Muscle of leg (tissue), 11 donors: ENCODE measurements around the gene TSPAN4. TPM values are rescaled to one million over a fixed set of nuclear protein-coding genes. Genes with fewer than 3 reads are reported as not detected.

Experiments used
- DNase-seq: peaks from one replicate; pipeline ENCODE4 v3.0.0; 2013
- H3K27ac ChIP-seq: one replicate; pipeline ENCODE4 v1.5.1; 2013; ENCODE audit warnings: mild to moderate bottlenecking, low read length, control low read depth
- H3K27me3 ChIP-seq: one replicate; pipeline ENCODE4 v1.6.1; 2013; ENCODE audit warnings: low read length; ENCODE audit not compliant: control insufficient read depth, insufficient read depth
- H3K36me3 ChIP-seq: one replicate; pipeline ENCODE4 v1.6.1; 2013; ENCODE audit warnings: low read length; ENCODE audit not compliant: control insufficient read depth, insufficient read depth
- H3K4me1 ChIP-seq: one replicate; pipeline ENCODE4 v1.6.1; 2013; ENCODE audit warnings: low read length; ENCODE audit not compliant: control insufficient read depth, insufficient read depth
- H3K4me3 ChIP-seq: one replicate; pipeline ENCODE4 v1.5.1; 2013; ENCODE audit warnings: low read length, control low read depth
- H3K9me3 ChIP-seq: replicated peaks from 2 replicates; pipeline ENCODE4 v1.6.1; 2013; ENCODE audit warnings: low read depth, low read length; ENCODE audit not compliant: control insufficient read depth
- WGBS: methylation state at CpG from one replicate; pipeline ENCODE4 v1.1.5; 2013; ENCODE audit warnings: missing lambda C conversion rate; ENCODE audit not compliant: insufficient coverage; 5-methylcytosine and 5-hydroxymethylcytosine counted together
- polyA plus RNA-seq, 8 donors: library from polyadenylated mRNA; unstranded; fragments of 120-200 nt; gene quantifications; one replicate each; pipeline versions ENCODE4 v1.2.1 to v1.2.3, GENCODE V29; 2013; ENCODE audit warnings: inconsistent platforms in 1 of 8, low replicate concordance in 1 of 8; ENCODE audit not compliant: insufficient read length in 8 of 8, insufficient read depth in 1 of 8
- total RNA-seq: library from RNA; stranded (reverse); fragments of 120-200 nt; gene quantifications from one replicate; pipeline ENCODE4 v1.2.4, GENCODE V29; 2013

The TSPAN4 gene
- total and polyA plus RNA-seq, 9 donors, result 48.0 to 75.9 (median 63.3) TPM

GRCh38 chr11:830295-831117, 12.1 kb upstream of the TSPAN4 start:
- Histone ChIP-seq H3K9me3 (no peaks in the 10 kb centered on the region), H3K4me1 (peaks cover 87% of the 10 kb centered on the region), H3K4me3 (peak overlapping the region; percentile 29), H3K27me3 (peaks cover 49% of the 10 kb centered on the region), H3K36me3 (peaks cover 9% of the 10 kb centered on the region), H3K27ac (no peak overlapping the region)
- 2% methylated on average over 75 of the region's 78 CpGs for WGBS
- DNase-seq, result peak; percentile 83

GRCh38 chr11:831118-831864, 11.4 kb upstream of the TSPAN4 start:
- Histone ChIP-seq H3K4me1 (peaks cover 79% of the 10 kb centered on the region), H3K27me3 (peaks cover 42% of the 10 kb centered on the region), H3K4me3 (no peak overlapping the region), H3K9me3 (no peaks in the 10 kb centered on the region), H3K27ac (peak overlapping the region; percentile 84), H3K36me3 (peaks cover 14% of the 10 kb centered on the region)
- peak; percentile 77 for DNase-seq
- 39% methylated on average over 23 of the region's 31 CpGs for WGBS

DNA sequence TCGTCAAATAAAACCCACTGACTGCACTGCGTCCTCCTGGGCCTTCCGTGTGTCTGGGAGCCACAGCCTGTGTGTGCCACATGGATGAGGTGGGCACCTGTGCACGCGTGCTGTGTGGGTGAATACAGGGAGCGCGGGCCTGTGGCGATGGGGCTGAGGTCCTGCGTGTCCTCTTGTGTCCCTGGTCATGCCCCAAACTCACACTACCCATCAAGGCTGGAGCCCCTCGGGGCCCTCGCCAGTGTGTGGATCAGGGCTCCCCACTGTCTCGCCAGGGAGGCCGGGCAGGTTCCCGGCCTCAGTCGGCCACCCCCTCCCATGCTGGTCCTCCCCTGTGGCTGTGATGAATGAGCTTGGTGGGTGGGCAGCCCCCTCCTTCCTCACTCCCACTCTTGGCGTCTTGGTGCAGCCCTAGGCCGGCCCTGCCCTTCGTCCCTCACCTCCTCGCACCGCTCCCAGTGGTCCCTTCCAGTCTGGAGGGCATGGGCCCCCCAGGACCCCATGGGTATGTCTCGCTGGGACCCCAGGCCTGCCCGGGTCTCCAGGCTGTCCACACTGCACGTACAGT, 10.6 kb upstream of the TSPAN4 start:
- H3K4me1 ChIP-seq, result peaks cover 72% of the 10 kb centered on the region
- peak overlapping the region; percentile 84 for H3K27ac ChIP-seq
- DNase-seq, result peak; percentile 31
- peaks cover 38% of the 10 kb centered on the region for H3K27me3 ChIP-seq
- 60% methylated on average over 11 of the region's 23 CpGs for WGBS
- H3K9me3 ChIP-seq, result no peaks in the 10 kb centered on the region
- peaks cover 22% of the 10 kb centered on the region for H3K36me3 ChIP-seq
- peak overlapping the region; percentile 48 for H3K4me3 ChIP-seq

DNA sequence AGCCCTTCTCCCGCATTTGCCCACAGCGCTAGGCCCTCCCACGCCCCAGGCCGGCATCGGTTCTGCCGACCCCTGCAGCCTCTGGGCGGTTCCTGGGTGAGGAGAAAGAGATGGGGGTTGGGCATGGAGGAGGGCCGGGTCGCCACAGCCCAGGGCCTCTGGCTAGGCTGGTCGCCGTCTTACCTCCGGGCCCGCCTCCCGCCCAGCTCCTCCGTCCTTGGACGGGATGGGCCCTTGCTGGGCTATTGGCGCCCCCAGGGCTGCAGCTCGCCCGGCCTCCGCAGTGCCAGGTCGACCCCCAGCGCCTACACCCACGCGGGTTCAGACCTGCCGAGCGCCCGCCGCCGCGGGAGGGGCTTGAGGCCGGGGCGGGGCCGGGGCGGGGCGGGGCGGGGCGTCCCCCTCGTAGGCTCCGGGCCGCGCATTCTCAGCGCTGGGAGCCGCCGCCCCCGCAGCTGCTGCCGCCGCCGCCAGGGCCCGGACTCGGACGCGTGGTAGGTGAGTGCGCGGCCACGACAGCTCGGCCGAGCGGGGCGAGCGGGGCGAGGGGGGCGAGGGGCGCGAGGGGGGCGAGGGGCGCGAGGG, 10.0 kb upstream of the TSPAN4 start, which contains the start of gene CD151:
Gene CD151 (plus strand): TSS at position 424 of the 585 bp plus-strand sequence. CDS start 3,118 bp downstream, outside the sequence.
- peaks cover 28% of the 10 kb centered on the region for H3K36me3 ChIP-seq
- no peaks in the 10 kb centered on the region for H3K9me3 ChIP-seq
- peaks cover 36% of the 10 kb centered on the region for H3K27me3 ChIP-seq
- WGBS, result under 1% methylated on average over 33 of the region's 67 CpGs
- peaks cover 69% of the 10 kb centered on the region for H3K4me1 ChIP-seq
- H3K27ac ChIP-seq, result peak within 1 kb of the TSS; percentile 84
- peak within 1 kb of the TSS; percentile 75 for H3K4me3 ChIP-seq
- peak; percentile 81 for DNase-seq

DNA sequence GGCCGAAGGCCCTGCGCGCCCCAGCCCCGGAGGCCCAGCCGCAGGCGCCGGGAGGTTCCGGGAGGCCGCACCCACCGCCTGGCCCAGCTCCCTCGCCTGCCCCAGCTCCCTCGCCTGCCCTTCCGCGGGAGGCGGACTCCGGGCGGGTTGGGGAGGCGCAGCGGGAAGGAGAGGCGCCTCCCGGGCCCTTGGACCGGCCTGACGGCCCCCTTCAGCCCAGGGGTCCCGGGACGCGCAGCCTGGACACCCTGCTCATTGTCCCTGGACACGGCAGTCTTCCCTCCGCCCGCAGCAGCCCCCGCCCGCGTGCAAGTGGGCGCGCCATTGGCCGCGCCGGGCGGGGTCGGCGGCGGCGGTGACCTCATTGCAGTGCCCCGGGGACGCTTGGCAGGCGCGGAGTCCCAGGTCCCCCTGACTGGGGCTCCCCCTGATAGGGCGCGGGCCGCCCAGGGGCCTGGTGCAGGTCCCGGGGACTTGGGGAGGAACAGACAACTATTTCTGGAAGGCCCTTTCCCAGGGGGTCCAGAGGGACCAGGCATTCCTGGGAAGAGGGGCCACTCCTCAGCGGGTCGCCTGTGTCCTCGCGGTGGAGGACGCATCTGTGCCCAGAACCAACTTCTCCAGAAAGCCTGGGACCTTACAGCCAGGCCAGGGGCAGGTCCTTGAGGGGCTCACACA, 9.4 kb upstream of the TSPAN4 start:
- DNase-seq, result peak; percentile 70

DNA sequence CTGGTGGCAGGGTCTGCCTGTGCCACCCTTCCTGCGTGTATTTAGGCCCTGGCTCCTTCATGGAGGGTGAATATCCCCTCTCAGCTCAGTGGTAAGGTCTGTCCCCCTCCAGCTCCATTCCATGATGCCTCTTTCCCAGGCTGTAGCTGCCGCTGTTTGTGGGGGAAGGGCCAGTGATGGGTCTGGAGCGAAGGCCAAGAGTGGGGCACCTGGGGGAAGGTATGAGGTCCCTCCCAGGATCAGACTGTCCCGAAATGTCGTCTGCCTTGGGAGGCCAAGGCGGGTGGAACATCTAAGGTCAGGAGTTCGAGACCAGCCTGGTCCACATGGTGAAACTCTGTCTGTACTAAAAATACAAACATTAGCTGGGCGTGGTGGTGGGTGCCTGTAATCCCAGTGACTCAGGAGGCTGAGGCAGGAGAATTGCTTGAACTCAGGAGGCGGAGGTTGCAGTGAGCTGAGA, 8.8 kb upstream of the TSPAN4 start:
- Histone ChIP-seq H3K27me3 (peaks cover 31% of the 10 kb centered on the region), H3K36me3 (peaks cover 40% of the 10 kb centered on the region), H3K4me1 (peaks cover 66% of the 10 kb centered on the region), H3K9me3 (no peaks in the 10 kb centered on the region), H3K27ac (peak overlapping the region; percentile 59), H3K4me3 (peak overlapping the region; percentile 75)
- 50% methylated on average over 1 of the region's 9 CpGs for WGBS
- no peak for DNase-seq

More for the DNA sequence above, 9.4 kb upstream of the TSPAN4 start:
- H3K27ac ChIP-seq, result peak overlapping the region; percentile 74
- H3K9me3 ChIP-seq, result no peaks in the 10 kb centered on the region
- WGBS, result 0% methylated on average over 48 of the region's 55 CpGs
- peaks cover 67% of the 10 kb centered on the region for H3K4me1 ChIP-seq
- H3K4me3 ChIP-seq, result peak overlapping the region; percentile 75
- peaks cover 34% of the 10 kb centered on the region for H3K36me3 ChIP-seq
- H3K27me3 ChIP-seq, result peaks cover 35% of the 10 kb centered on the region

GRCh38 chr11:834371-835316, 8.0 kb upstream of the TSPAN4 start:
- peaks cover 24% of the 10 kb centered on the region for H3K27me3 ChIP-seq
- peaks cover 65% of the 10 kb centered on the region for H3K4me1 ChIP-seq
- no peaks in the 10 kb centered on the region for H3K9me3 ChIP-seq
- peak; percentile 69 for DNase-seq
- no peak overlapping the region for H3K4me3 ChIP-seq
- H3K36me3 ChIP-seq, result peaks cover 48% of the 10 kb centered on the region
- 54% methylated on average over 22 of the region's 31 CpGs for WGBS
- H3K27ac ChIP-seq, result peak overlapping the region; percentile 75

- H3K4me3 ChIP-seq, result no peak overlapping the region
- H3K36me3 ChIP-seq, result peaks cover 64% of the 10 kb centered on the region
- H3K27me3 ChIP-seq, result peaks cover 8% of the 10 kb centered on the region
- H3K9me3 ChIP-seq, result no peaks in the 10 kb centered on the region
- H3K27ac ChIP-seq, result no peak overlapping the region
- peaks cover 63% of the 10 kb centered on the region for H3K4me1 ChIP-seq
- no peak for DNase-seq
- WGBS, result 90% methylated on average over 7 of the region's 14 CpGs
Observed at GRCh38 chr11:836274-836673, 6.4 kb upstream of the TSPAN4 start.
